ENCODE results near the gene RCOR3. TPM values are rescaled to one million over a fixed set of nuclear protein-coding genes. Genes with fewer than 3 reads are reported as not detected.
"Not testable (repeated sequence)": the region's sequence is repeated elsewhere in the genome, so short reads cannot be mapped to it uniquely, and the experiment has no call there.

Gene RCOR3
- polyA plus RNA-seq, 1 donor = 56.7 TPM

DNA sequence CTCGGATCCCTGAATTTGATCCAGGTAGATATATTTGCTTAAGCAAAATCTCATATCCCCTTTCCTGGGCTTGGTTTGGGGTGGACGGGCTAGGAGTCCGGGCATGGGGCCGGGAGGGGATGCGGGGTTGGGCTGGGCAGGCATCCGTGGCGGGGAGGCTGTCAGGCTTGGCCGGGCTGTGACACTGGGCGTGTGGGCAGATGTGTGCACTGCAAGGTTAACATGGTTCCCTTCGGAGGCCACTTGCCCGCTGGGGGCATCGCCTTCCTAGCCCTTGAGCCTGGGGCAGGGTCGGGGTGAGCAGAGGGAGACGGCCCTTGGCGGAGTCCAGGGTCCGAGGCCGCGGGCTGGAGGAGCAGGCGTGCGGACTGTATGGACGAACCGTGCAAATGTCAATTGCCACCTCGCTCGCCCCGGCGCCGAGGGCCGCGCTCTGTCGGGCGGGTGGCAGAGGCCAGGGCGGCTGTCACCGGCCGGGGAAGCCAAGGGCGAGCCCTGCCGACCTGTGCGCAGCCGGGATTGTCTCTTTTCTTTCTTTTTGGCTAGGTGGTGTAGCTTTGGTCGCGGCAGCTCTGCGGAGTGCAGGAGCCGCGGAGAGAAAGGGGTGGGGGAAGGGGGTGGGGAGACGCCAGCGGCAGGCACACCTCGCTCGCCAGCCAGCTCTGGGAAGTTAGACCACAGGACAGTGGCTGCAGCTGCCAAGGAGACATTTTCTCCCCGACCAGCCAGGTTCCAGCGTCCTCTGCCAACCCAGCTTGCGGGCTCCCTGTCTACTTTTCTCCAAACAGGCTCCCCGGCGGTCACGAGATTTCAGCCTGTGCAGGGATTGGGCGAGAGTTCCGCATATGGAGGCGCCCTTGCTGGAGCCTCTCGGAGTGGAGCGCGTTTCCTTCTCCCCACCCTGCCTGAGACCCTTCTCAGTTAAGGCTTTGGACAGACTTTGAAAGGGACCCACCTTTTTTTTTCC lies 1.3 kb downstream of the RCOR3 start:
- peak; percentile 83 for DNase-seq

DNA sequence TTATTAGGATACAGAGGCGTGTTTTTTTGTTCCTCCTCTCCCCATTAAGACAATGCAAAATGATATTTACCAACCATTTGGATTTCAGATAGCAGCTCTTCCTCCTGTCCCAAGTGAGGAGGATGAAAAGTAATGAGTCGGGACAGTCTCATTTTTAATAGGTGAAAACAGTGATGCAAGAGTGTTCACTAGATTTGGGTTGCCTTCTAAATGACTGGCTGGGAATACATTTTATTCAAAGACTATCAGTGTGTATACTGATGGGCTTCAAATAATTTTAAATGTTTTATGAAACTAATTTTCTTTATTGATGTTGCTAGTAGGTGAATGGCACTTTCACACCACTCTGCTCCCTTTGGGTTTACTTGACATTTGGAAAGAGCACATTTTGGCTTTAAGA lies 2.1 kb downstream of the RCOR3 start:
- no peak for DNase-seq

DNA sequence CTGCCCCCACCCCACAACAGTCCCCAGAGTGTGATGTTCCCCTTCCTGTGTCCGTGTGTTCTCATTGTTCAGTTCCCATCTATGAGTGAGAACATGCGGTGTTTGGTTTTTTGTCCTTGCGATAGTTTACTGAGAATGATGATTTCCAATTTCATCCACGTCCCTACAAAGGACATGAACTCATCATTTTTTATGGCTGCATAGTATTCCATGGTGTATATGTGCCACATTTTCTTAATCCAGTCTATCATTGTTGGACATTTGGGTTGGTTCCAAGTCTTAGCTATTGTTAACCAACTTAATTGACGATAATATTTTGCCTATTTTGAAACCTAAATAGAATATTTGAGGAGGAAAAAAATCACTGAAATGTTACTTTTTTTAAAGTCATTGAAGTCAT lies 3.9 kb downstream of the RCOR3 start:
- not testable (repeated sequence) for DNase-seq

DNA sequence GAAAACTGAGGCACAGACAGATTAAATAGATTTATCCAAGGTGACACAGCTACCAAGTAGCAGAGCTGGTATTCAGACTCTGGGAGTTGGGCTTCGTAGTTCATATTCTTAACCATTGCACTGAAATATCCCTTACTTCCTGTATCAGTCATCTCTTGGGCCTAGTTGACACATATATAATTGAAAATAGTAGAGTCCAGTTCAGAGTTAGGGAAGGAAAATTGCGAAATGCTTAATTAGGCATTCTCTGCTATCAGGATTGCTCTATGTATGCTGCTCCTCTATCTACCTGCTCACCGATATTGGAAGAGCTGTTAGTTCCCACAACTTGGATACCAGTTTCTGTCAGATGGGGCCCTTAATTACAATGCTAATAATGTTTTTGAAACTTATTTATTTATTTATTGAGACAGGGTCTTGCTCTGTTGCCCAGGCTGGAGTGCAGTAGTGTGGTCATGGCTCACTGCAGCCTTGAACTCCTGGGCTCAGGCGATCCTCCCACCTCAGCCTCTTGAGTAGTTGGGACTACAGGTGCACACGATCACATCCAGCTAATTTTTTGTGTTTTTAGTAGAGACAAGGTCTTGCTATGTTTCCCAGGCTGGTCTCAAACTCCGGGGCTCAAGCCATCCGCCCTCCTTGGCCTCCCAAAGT lies 8.2 kb downstream of the RCOR3 start:
- DNase-seq = no peak

- DNase-seq = no peak
Observed at GRCh38 chr1:211279340-211279739, 20.2 kb downstream of the RCOR3 start.

- DNase-seq = no peak
Observed at GRCh38 chr1:211280910-211281309, 21.7 kb downstream of the RCOR3 start.

GRCh38 chr1:211281320-211282022 lies 22.3 kb downstream of the RCOR3 start:
- DNase-seq = no peak

- DNase-seq = no peak
Observed at GRCh38 chr1:211282023-211282373, 22.8 kb downstream of the RCOR3 start.

DNA sequence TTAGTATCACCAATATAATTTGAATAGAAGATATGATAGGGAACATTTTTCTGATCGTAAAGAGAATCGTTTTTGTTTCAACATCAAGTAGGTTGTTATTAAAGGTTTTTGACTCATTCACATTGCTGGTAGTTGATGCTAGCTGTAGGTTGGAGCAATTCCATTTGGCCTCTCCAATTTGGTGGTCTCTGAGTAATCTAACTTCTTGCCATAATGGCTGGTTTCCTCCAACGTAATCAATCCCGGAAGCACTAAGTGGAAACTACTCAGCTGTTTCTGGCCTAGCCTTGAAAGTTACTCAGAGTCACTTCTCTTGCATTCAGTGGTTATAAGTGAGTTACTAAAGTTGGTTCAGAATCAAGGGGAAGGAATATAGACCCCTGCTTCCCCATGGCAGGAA lies 26.0 kb downstream of the RCOR3 start:
- no peak for DNase-seq

DNA sequence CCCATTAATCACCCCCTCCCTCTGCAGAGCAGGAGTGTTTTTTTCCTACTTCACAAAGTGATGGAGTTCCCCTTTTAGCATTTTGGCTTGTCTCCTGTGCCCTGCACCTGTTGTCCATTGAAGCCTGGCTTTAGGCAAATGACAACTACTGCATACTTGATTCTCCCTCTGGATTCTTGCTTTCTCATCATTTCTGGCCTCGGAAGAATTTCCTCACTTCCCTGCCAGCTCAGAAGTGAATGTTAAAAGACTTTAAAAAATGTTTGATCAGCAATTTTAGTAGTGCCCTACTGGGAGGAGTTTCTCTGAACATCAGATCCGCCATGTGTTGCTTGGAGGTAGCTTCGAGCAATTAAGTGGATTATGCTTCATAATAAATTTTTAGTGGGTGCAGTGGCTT lies 28.1 kb downstream of the RCOR3 start:
- DNase-seq = no peak

- no peak for DNase-seq
Observed at GRCh38 chr1:211292411-211292810, 33.2 kb downstream of the RCOR3 start.

DNA sequence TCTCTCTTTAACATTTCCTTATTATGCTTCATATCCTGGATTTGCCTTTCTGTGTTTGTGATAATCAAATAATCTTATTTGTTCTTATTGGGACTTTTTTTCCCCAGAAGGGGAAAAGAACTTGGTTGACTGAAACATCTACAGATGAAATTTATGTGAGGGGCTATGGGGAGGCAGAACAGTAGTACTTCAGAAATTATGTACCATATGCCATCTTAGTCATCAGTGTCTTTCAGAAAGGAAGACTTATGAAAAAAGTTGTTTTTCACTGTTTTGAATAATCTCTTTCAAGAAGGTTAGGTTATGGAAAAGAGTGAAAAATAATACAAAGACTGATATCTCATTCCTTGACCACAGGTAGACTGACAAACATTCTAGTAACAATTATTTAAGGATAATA lies 37.2 kb downstream of the RCOR3 start:
- DNase-seq = no peak

GRCh38 chr1:211305044-211305443 lies 45.9 kb downstream of the RCOR3 start:
- no peak for DNase-seq

DNA sequence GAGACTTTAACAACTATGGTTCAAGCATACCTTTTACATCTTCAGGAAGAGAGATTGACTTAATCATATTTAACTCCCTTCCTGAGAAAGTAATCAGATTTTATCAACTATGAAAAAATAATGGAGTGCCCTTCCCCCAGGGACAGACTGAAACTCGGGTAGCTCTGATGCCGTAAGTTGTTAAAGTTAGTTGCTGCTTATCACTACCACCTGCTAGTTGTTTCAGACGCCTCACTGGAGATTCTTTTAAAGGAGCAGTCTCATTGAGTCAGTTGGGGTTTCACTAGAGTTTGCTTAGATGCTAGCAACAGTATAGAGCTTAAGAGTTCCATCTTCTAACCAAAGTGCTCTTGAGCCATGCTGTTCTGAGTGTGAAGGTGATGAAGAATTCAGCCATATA lies 50.5 kb downstream of the RCOR3 start:
- no peak for DNase-seq

DNA sequence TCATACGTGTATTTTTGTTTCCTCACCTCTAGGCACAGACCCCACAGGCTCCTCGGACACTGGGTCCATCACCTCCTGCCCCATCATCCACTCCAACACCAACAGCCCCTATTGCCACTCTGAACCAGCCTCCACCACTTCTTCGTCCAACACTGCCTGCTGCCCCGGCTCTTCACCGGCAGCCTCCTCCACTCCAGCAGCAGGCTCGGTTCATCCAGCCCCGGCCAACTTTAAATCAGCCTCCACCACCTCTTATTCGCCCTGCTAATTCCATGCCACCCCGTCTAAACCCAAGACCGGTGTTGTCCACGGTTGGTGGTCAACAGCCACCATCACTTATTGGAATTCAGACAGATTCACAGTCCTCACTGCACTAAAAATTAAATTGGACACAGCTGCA lies 54.2 kb downstream of the RCOR3 start:
- no peak for DNase-seq

GRCh38 chr1:211318576-211319280 lies 59.6 kb downstream of the RCOR3 start:
- DNase-seq = no peak

DNA sequence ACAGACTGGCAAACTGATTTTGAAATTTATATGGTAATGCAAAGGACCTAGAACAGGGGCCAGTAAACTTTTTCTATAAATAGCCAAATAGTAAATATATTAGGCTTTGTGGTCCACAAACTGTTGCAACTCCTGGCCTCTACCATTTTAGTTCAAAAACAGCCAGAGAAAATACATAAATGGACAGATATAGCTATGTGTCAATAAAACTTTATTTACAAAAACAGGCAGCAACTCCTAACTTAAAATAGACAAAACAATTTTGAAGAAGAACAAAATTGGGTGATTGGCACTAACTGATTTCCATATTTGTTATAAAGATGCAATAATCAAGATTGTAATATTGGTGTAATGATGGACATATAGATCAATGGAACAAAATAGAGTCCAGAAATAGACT lies 60.7 kb downstream of the RCOR3 start:
- DNase-seq = no peak

GRCh38 chr1:211320980-211321379 lies 61.8 kb downstream of the RCOR3 start:
- DNase-seq = no peak

DNA sequence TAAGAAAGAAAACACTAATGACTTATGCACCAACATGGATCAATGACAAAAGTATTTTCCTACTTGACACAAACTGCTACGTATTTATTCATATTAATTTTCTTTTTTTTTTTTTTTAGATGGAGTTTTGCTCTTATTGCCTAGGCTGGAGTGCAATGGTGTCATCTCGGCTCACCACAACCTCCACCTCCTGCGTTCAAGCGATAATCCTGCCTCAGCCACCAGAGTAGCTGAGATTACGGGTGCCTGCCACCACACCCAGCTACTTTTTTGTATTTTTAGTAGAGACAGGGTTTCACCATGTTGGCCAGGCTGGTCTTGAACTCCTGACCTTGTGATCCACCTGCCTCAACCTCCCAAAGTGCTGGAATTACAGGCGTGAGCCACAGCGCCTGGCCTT lies 62.5 kb downstream of the RCOR3 start:
- DNase-seq = not testable (repeated sequence)

DNA sequence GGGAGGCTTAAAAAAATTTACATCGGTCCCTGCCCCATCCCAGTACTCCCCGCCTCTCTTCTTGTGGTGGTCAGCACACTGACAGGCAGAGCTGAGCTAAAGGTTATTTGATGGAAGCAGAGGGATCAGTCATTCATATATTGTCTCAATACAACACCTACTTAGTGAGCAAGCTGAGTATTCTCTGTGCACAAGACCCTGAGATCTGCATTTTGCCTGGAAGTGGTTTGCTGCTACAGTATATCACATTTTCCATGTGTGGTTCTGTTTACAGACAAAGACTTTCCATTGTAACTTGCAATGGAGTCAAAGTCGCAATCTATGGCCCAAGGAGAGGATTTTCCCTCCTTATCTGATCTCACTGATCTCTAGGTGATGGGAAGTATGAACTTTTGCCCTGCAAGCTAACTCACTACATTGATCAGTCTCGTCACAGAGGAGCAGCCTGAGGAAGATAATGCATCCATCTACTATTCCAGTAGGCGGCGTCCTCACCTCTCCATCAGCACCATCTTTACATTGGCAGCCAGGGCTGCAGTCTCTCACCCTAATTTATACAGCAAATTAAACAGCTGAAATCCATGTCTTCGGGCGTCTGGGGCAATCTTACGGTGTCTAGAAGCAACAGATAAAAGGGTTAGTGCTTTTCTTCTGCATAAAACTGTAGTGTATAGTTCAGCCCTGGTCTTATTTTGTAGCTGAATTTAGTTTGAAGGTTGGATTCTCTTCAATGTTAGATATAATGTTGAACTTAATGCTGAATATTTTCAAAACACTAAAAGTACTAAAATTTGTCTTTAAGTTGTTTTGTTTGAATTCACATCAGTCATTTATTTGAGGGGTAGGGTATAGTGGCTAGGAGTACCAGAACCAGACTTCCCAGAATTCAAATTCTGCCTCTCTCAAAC lies 64.2 kb downstream of the RCOR3 start:
- DNase-seq = peak; percentile 54

DNA sequence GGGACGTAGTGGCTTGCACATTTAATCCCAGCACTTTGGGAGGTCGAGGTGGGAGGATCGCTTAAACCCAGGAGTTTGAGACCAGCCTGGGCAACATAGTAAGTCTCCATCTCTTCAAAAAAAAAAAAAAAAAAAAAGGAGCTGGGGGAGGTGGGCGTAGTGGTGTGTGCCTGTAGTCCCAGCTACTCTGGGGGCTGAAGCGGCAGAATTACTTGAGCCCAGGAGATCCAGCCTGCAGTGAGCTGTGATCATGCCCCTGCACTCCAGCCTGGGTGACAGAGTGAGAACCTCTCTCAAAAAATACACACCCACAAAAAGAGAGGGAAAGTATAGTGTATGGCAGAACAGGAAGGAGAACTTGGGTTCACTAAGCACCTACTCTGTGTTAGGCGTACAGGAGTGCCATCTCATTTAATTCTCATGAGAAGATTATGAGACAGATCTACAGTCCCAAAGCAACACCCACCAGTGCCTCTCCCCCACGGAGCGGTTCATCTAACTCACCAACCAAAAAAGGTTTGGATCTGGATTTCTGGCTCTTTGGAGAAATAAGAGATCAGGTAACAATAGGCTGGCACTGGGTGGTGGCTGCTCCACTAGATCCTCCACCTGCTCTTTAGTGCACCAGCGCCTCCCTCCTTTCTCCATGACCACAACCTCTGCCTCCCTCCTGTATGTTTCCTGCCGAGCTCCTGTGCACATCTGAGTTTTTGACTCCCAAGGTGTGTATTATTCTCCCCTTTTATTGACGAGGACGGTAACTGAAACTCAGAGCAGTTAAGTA lies 66.0 kb downstream of the RCOR3 start:
- DNase-seq = no peak
